Gastrocnemius medialis (tissue), 4 donors: Measurements from ENCODE around the gene SMDT1.

Source experiments
- CTCF ChIP-seq, 5 experiments: fragments of 450-650 bp in 3 of 5; fragments of 200-600 bp in 2 of 5; sonication (generic) in 2 of 5; IDR thresholded peaks in 4 of 5; conservative IDR thresholded peaks in 1 of 5; 1 replicate in 4 of 5; 2 replicates in 1 of 5; pipeline ENCODE4 v1.5.1; 2016 to 2019; ENCODE audit warnings: antibody characterized with exemption in 5 of 5, mild to moderate bottlenecking in 3 of 5, moderate library complexity in 3 of 5
- POLR2A ChIP-seq, 2 donors: fragments of 450-650 bp; IDR thresholded peaks; one replicate each; pipeline ENCODE4 v1.6.1; 2017; ENCODE audit warnings: antibody characterized with exemption in 2 of 2, mild to moderate bottlenecking in 2 of 2, moderate library complexity in 2 of 2

- no peak for TF ChIP-seq POLR2A (IDR thresholded peaks at IDR 0.05)
- TF ChIP-seq CTCF (IDR thresholded peaks at IDR 0.05 in 4 of 5, conservative IDR thresholded peaks at IDR 0.05 in 1 of 5), result no peak
Observed at GRCh38 chr22:42080287-42080686, 787 bp downstream of the SMDT1 start.
